ENCODE results near the gene CROCC2. TPM values are rescaled to one million over a fixed set of nuclear protein-coding genes. Genes with fewer than 3 reads are reported as not detected.

CROCC2 gene
- total RNA-seq, 1 experiment from 2014 or later, result not detected

DNA sequence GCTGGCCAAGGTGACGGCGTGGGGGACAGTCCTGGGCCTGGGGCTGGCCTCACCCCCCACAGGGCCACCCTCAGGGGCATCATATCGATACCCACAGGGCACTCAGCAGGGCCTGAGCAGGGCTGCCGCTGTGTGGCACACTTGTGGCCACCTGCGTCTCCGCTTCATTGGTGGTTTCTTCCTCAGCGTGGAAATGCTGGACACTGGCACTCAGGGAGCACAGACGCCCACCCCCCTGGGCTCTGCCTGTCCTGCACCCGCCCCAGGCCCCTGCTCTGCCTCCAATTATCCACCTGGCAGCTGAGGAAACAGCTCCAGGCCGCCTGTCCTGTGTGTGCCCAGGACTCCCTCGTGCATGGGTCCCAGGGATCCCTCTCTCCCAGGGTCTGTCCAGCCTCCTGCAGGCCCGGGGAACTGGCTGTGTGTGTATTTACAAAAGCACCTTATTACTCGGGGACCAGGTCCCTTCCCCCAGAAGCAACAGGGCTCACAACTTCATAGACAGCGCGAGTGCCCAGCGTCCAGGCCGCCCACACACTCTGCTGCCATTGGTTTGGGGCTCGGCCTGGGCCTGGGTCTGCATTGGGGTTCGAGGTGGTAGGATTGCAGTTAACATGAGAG lies 13.1 kb downstream of the CROCC2 start:
- POLR2A ChIA-PET, result no interaction called here
- Histone ChIP-seq H3K79me2 (ENCODE audit: insufficient read depth, low read length) (no peaks in the 10 kb centered on the region), H3K36me3 (ENCODE audit: control insufficient read depth in 1 of 2, insufficient read depth in 2 of 2, low read length in 2 of 2) (no peaks in the 10 kb centered on the region), H3K9me2 (ENCODE audit: insufficient read depth) (no peaks in the 10 kb centered on the region), H2AFZ (ENCODE audit: low read depth, low read length, poor library complexity, severe bottlenecking) (no peak overlapping the region), H3K4me3 (replicated peaks in 1 of 2; ENCODE audit: low read depth in 1 of 2, low read length in 2 of 2) (no peak overlapping the region), H3K27me3 (ENCODE audit: insufficient read depth, low read length) (no peaks in the 10 kb centered on the region), H3K4me1 (ENCODE audit: control insufficient read depth in 1 of 2, insufficient read depth in 2 of 2, low read length in 2 of 2) (peaks cover 5 to 22% of the 10 kb centered on the region in 2 experiments; a peak in 3 of 4 replicates), H4K20me1 (ENCODE audit: insufficient read depth) (no peaks in the 10 kb centered on the region), H3K4me2 (ENCODE audit: low read length) (no peak overlapping the region), H3K27ac (ENCODE audit: low read depth, low read length) (no peak overlapping the region), H3K9me3 (ENCODE audit: control insufficient read depth in 1 of 2, insufficient read depth in 1 of 2, low read depth in 1 of 2, low read length in 2 of 2) (no peaks in the 10 kb centered on the region), H3K9ac (ENCODE audit: low read length) (no peak overlapping the region)
- CTCF ChIA-PET, result no interaction called here
- ATAC-seq (no peak), DNase-seq (ENCODE audit: low read depth, low spot score) (no peak)
- RAD21 ChIA-PET (ENCODE audit: low non-redundant PET in 1 of 2, low total read pairs in 2 of 2, uncharacterized antibody in 2 of 2, unreplicated experiment in 2 of 2), result interaction anchor here in 1 of 2 experiments (0.6 kb wide), 1 partner anchor 159 kb away, joined by 3 read pairs; no protein-coding TSS in a partner anchor
- no peak for TF ChIP-seq YY1 (IDR thresholded peaks at IDR 0.05; ENCODE audit: extremely low read depth, insufficient replicate concordance, low read depth, low read length)
- no peak for TF ChIP-seq ZFX (IDR thresholded peaks at IDR 0.05)
- no peak for TF ChIP-seq EGR1 (IDR thresholded peaks at IDR 0.05; ENCODE audit: low read depth)
- no peak for TF ChIP-seq TCF7L2 (IDR thresholded peaks at IDR 0.05; ENCODE audit: borderline replicate concordance, extremely low read depth, insufficient read depth, insufficient read length)
- TF ChIP-seq ZNF274 (IDR thresholded peaks at IDR 0.05; ENCODE audit: low read depth, low read length), result no peak
- TF ChIP-seq, protein P1, sequence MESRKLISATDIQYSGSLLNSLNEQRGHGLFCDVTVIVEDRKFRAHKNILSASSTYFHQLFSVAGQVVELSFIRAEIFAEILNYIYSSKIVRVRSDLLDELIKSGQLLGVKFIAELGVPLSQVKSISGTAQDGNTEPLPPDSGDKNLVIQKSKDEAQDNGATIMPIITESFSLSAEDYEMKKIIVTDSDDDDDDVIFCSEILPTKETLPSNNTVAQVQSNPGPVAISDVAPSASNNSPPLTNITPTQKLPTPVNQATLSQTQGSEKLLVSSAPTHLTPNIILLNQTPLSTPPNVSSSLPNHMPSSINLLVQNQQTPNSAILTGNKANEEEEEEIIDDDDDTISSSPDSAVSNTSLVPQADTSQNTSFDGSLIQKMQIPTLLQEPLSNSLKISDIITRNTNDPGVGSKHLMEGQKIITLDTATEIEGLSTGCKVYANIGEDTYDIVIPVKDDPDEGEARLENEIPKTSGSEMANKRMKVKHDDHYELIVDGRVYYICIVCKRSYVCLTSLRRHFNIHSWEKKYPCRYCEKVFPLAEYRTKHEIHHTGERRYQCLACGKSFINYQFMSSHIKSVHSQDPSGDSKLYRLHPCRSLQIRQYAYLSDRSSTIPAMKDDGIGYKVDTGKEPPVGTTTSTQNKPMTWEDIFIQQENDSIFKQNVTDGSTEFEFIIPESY (IDR thresholded peaks at IDR 0.05; ENCODE audit: extremely low read depth, insufficient replicate concordance, low read length), result no peak
- no peak for TF ChIP-seq EZH2 (IDR thresholded peaks at IDR 0.05)
- no peak for TF ChIP-seq FOSL1 (IDR thresholded peaks at IDR 0.05; ENCODE audit: low read depth)
- TF ChIP-seq POLR2AphosphoS5 (IDR thresholded peaks at IDR 0.05; ENCODE audit: low read depth, low read length), result no peak
- TF ChIP-seq, protein P2, sequence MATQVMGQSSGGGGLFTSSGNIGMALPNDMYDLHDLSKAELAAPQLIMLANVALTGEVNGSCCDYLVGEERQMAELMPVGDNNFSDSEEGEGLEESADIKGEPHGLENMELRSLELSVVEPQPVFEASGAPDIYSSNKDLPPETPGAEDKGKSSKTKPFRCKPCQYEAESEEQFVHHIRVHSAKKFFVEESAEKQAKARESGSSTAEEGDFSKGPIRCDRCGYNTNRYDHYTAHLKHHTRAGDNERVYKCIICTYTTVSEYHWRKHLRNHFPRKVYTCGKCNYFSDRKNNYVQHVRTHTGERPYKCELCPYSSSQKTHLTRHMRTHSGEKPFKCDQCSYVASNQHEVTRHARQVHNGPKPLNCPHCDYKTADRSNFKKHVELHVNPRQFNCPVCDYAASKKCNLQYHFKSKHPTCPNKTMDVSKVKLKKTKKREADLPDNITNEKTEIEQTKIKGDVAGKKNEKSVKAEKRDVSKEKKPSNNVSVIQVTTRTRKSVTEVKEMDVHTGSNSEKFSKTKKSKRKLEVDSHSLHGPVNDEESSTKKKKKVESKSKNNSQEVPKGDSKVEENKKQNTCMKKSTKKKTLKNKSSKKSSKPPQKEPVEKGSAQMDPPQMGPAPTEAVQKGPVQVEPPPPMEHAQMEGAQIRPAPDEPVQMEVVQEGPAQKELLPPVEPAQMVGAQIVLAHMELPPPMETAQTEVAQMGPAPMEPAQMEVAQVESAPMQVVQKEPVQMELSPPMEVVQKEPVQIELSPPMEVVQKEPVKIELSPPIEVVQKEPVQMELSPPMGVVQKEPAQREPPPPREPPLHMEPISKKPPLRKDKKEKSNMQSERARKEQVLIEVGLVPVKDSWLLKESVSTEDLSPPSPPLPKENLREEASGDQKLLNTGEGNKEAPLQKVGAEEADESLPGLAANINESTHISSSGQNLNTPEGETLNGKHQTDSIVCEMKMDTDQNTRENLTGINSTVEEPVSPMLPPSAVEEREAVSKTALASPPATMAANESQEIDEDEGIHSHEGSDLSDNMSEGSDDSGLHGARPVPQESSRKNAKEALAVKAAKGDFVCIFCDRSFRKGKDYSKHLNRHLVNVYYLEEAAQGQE (IDR thresholded peaks at IDR 0.05; ENCODE audit: low read depth), result no peak
- BruUV-seq (replicated peaks), result no TSS peak
- intact Hi-C loops (cut with micrococcal nuclease), result no loop called here
